IPS DF 19.7 (cell line): ENCODE data around the gene S100A6.

Source experiments
- DNase-seq: peaks from one replicate; pipeline ENCODE4 v3.0.0-alpha.2; 2013; ENCODE audit warnings: low read depth, low spot score

Gene S100A6

DNA sequence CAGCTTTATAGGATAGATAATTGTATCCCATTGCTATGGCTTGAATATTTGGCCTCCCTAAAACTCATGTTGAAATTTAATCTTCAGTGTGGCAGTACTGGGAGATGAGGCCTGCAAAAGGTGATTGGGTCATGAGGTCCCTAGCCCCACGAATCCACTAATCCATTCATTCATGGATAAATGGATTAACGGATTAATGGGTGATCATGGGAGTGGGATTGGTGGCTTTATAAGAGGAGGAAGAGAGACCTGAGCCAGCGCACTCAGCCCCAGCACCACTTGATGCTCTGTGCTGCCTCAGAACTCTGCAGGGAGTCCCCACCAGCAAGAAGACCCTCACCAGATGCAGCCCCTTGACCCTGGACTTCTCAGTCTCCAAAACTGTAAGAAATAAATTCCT is 32.0 kb downstream of the S100A6 start:
- no peak for DNase-seq

DNA sequence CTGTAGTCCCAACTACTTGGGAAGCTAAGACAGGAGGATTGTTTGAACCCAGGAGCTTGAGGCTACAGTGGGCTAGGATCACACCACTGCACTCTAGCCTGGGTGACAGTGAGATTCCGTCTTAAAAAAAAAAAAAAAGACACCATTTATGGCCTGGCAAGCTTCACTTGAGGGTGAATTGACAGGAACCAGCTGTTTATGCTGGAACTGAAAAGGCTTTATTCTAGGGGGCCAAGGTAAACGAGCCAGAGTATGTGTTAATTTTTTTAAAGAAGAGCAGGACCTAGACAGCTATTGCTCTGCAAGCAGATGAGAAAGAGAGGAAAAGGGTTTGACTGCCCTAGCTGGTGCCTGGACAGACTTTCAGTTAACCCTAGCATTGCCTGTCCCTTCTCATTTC is 37.0 kb downstream of the S100A6 start:
- DNase-seq: no peak

DNA sequence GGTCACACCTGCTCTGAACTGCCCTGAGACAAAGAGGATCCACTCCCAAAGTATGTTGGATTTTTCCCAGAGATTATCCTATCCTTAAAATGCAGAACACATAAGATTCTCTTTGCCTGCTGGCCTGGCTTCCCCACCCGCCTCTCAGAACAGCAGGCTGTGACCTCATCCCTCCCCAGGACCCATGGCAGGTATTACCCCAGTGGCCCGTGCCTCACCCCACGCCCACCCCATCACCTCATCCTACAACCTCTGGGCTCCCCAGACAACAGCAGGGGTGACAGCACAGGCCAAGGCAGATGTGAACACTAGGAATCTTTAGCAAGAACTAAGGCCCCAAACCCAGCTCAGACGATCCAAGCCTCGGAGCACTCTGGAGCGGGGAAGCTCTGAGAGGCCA is 40.3 kb downstream of the S100A6 start:
- DNase-seq: no peak

DNA sequence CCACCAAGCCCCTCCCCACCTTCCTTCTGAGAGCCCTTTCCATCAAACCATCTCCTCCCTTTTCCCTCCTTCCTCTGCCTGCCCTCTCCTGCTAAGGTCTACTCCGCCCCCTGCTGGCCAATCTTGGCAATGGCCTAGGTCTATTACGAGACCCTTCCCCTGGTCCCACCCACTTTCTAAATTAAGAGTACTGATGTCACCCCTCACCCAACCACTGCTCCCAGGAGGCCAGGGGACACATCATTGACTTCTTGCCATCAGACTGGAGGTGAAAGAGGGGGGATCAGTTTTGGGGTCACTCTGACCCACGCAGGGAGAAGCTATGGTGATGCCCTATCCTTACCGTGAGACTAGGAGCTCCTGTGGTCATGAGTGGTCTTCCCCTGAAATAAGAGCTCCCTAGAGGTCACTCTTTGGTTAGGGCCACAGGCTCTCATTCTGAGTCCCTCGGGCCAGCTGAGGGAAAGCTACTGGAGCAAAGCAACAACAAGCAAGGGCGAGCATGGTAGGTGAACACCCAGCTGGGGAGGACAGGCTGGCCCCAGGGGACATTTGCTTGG is 40.7 kb downstream of the S100A6 start:
- DNase-seq: peak; percentile 86

DNA sequence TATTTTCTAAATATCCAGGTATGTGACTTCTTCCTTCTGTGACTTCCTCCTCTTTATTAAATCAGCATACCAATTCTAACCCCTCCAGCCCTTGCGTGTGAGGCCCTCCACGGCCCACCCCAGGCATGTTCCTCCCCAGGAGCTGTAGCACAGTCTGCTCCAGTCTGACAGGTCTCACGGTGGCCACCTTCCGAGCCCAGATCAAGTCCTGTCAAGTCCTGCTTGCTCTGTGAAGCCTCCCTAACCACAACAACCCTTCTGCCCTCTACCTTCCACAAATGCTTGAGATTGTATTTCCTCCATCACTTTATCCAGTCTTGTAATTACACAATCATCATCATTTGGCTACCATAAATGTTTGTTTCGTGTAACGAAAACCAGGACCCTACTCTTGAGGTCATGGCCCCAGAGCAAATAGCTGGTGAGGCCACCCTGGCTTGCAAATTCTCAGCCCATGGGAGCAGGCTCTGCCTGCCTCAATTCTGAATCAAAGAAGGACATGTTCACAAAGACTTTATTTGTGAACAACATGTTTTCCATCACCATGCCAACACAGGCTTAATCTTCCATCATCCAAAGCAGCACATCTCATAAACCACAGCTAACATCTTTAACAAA is 42.3 kb downstream of the S100A6 start:
- DNase-seq: no peak

DNA sequence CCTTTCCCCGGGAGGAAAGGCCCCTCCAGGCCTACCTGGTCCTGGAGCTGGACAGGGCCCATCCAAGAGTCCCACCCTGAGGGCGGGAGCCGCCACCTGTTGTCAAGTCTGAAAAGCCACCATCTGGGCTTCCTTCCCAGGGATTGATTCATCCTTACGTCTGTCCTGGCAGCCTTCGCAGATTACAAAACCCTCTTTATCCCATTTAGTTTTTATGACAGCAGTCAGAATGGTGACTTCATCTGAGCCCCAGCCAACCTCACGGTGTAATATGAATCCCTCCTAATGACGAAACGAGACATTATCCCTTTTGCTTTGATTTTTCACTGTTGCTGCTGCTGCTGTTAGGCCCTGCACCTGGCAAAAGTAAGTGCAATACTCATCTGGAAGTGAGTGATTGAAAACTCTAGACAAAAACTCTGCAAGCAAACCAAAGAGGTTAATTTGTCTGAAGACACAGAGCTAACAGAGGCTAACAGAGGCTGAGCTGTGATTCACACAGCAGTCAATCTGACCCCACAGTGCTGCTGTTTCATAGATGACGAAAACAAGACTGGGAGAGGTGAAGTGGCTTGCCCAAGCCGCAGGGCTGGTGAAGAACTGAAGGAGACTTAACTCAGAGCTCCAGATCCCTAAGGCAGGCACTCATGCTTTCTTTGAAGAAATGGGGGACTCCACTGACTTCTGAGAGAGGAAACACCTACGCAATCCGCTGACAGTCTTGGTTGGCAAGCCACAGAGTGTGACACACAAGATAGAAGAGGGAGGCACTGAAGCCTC is 45.3 kb downstream of the S100A6 start:
- no peak for DNase-seq

DNA sequence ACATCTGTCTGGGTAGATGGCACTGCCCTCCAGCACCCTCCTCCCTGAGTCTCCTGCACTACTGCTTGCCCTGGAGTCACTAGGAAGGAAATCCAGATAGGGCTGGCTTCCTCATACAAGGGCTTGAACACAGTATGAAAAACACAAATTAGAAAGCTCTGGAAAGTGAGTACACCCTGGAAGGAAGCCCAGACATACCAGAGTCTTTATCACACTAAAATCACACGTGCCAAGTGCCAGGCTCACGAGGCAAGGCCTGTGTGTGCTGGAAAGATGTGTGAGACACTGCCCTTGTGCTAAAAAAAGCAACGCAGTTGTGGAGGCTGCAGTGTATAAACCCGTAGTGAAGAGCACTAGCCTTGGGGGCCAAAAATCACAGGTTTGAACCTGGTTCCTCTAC is 47.1 kb downstream of the S100A6 start:
- no peak for DNase-seq

DNA sequence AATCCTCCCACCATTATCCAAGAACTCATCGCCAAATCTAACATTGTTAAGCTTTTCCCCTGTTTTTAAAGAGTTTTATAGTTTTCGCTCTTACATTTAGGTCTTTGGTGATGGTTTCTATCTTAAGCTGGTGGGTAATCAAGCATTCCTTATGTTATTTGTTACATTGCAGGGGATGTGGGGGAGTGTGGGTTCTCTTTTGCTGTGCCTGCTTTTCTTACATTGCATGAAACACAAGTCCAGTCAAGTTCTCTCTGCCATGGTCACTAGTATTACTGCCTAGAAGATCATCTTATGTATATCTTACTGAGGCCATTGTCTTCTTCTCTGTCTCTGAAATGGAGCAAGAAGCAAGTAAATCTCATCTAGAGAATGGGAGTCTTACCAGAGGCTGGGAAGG is 48.1 kb downstream of the S100A6 start:
- DNase-seq: no peak

DNA sequence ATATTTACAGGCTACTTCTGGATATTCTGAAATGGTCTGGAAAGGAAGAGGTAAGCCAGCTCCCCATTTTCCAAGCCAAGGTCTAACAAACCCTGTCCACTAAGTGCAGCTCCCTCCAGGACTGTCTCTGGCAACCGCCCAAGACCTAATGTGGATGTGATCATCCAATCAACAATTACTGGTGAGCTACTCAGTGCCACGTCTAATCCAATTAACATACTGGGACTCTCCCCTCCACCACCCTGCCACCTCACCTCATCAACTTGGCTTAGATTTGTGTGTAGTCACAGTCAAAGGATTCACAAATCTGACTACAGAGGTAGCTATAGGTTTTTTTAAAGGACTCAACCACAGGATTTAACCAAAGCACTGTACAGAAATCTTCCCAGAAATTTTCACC is 49.9 kb downstream of the S100A6 start:
- DNase-seq: no peak
